Nephron progenitor cell (in vitro differentiated cells): Measurements from ENCODE around the gene CDKN2D.

ENCODE experiments used
- DNase-seq: peaks from one replicate; pipeline ENCODE4 v3.0.0; 2021
- H3K27ac Mint-ChIP-seq: 2 replicates; pipeline ENCODE4 v1.8.0; 2021; ENCODE audit warnings: mild to moderate bottlenecking, moderate library complexity, mixed read lengths
- H3K27me3 Mint-ChIP-seq: 2 replicates; pipeline ENCODE4 v1.8.0; 2021; ENCODE audit warnings: mild to moderate bottlenecking, low read depth, mixed read lengths; ENCODE audit not compliant: poor library complexity
- H3K36me3 Mint-ChIP-seq: 2 replicates; pipeline ENCODE4 v1.8.0; 2021; ENCODE audit warnings: low read depth, mixed read lengths
- H3K4me1 Mint-ChIP-seq: 2 replicates; pipeline ENCODE4 v1.8.0; 2021; ENCODE audit warnings: mixed read lengths
- H3K4me3 Mint-ChIP-seq: 2 replicates; pipeline ENCODE4 v1.8.0; 2021; ENCODE audit warnings: mild to moderate bottlenecking, moderate library complexity, mixed read lengths
- H3K9me3 Mint-ChIP-seq: 2 replicates; pipeline ENCODE4 v1.8.0; 2021; ENCODE audit warnings: mild to moderate bottlenecking, moderate library complexity, mixed read lengths
- TF ChIP-seq, protein P1 (sequence below): fragments of 200-600 bp; sonication (generic); IDR thresholded peaks from 2 replicates; pipeline ENCODE4 v1.5.0; 2021; ENCODE audit warnings: antibody characterized with exemption

Gene CDKN2D

GRCh38 chr19:10604460-10604980 lies 35.7 kb upstream of the CDKN2D start:
- H3K27me3 Mint-ChIP-seq: peaks cover 28% of the 10 kb centered on the region
- H3K4me1 Mint-ChIP-seq: peaks cover 19% of the 10 kb centered on the region
- no peaks in the 10 kb centered on the region for H3K9me3 Mint-ChIP-seq
- TF ChIP-seq, protein P1, sequence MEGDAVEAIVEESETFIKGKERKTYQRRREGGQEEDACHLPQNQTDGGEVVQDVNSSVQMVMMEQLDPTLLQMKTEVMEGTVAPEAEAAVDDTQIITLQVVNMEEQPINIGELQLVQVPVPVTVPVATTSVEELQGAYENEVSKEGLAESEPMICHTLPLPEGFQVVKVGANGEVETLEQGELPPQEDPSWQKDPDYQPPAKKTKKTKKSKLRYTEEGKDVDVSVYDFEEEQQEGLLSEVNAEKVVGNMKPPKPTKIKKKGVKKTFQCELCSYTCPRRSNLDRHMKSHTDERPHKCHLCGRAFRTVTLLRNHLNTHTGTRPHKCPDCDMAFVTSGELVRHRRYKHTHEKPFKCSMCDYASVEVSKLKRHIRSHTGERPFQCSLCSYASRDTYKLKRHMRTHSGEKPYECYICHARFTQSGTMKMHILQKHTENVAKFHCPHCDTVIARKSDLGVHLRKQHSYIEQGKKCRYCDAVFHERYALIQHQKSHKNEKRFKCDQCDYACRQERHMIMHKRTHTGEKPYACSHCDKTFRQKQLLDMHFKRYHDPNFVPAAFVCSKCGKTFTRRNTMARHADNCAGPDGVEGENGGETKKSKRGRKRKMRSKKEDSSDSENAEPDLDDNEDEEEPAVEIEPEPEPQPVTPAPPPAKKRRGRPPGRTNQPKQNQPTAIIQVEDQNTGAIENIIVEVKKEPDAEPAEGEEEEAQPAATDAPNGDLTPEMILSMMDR: no peak
- H3K27ac Mint-ChIP-seq: peak overlapping the region; percentile 91
- H3K4me3 Mint-ChIP-seq: peak overlapping the region; percentile 88
- DNase-seq: no peak
- H3K36me3 Mint-ChIP-seq: no peaks in the 10 kb centered on the region

DNA sequence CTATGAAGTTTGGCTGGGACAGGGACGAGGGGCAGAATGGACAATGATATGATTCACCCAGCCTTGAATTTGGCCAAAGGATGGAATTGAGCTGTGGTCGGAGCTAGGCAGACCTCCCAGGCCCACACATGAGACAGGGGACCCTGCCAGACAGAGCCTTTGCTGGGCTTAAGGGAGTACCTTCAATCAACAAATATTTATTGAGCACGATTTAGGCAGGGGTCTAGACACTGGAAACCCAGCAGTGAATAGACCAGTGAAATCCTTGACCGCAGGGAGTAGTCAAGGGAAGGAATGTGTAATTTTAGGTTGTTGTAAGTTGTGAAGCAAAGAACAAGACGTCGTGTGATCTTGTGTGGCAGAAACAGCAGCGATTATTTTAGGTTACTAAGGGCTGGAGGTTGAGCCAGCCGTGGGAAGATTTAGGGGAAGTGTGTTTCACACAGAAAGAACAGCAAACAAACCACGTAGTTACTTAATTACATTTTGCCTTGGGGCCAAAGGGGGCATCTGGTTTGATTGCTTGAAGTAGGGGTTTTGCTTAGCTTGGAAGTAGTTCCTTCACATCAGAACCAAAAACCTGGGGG lies 35.2 kb upstream of the CDKN2D start:
- Mint-ChIP-seq H3K27ac (peak overlapping the region; percentile 91), H3K36me3 (no peaks in the 10 kb centered on the region), H3K4me3 (peak overlapping the region; percentile 88), H3K4me1 (peaks cover 19% of the 10 kb centered on the region), H3K9me3 (no peaks in the 10 kb centered on the region), H3K27me3 (peaks cover 31% of the 10 kb centered on the region)
- no peak for DNase-seq
- TF ChIP-seq, protein P1: no peak

DNA sequence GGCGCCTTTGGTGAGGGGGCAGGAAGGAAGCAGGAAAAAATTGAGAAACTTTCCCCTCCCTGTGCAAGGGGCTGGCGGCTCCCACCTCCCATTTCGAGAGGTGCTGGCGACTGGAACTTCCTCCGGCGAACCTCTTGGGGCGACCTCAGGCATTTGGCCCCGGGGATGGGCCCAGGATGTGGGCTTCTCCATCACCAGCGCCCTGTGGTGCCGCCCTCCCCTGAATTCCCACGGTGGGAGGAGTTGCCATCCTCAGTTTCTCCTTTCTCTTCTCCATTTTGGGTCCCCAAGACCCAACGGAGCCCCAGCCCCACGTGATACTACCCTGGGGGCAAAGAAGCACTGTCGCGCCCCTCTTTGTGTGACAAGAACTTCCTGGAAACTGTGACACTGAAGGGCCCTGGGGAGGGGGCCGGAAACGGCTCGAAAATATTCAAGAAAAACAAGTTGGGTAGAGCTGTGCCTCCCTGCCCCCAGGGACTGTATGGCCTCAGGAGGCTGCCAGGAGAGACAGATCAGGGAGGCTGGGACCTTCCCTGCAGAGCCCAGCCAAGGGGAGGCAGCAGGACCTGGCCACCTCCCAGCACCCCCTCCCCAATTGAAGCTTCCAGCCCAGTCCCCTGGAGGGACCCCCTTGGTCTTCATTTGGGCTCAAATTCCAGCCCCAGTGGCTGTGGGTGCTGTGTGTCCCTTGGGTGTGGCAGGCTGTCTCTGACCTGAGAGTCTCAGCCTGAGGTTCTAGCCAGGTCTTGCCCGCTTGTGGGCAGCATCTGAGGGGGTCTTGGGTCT lies 34.5 kb upstream of the CDKN2D start:
- peak; percentile 33 for DNase-seq

GRCh38 chr19:10602330-10603083 lies 33.7 kb upstream of the CDKN2D start:
- no peaks in the 10 kb centered on the region for H3K36me3 Mint-ChIP-seq
- DNase-seq: peak; percentile 90
- H3K4me1 Mint-ChIP-seq: peaks cover 19% of the 10 kb centered on the region
- no peak overlapping the region for H3K27ac Mint-ChIP-seq
- TF ChIP-seq, protein P1: no peak
- H3K27me3 Mint-ChIP-seq: peaks cover 44% of the 10 kb centered on the region
- H3K9me3 Mint-ChIP-seq: no peaks in the 10 kb centered on the region
- peak overlapping the region; percentile 88 for H3K4me3 Mint-ChIP-seq

More for the DNA sequence above, 34.5 kb upstream of the CDKN2D start:
- Mint-ChIP-seq H3K4me1 (peaks cover 19% of the 10 kb centered on the region), H3K9me3 (no peaks in the 10 kb centered on the region), H3K27me3 (peaks cover 37% of the 10 kb centered on the region), H3K27ac (peak overlapping the region; percentile 91), H3K36me3 (no peaks in the 10 kb centered on the region), H3K4me3 (peak overlapping the region; percentile 88)
- TF ChIP-seq, protein P1: no peak

DNA sequence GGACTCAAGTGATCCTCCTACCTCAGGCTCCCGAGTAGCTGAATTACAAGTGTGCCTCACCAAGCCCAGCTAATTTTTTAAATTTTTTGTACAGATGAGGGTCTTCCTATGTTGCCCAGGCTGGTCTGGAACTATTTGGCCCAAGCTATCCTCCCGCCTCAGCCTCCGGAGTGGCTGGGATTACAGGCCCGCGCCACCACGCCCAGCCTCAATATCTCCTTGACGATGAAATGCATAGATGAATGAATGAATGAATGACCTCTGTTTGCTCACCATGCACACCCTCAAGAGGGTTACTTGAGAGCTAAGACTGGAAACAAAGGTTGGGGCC lies 33.2 kb upstream of the CDKN2D start:
- peak overlapping the region; percentile 77 for H3K4me3 Mint-ChIP-seq
- peaks cover 19% of the 10 kb centered on the region for H3K4me1 Mint-ChIP-seq
- no peaks in the 10 kb centered on the region for H3K36me3 Mint-ChIP-seq
- no peaks in the 10 kb centered on the region for H3K9me3 Mint-ChIP-seq
- peaks cover 50% of the 10 kb centered on the region for H3K27me3 Mint-ChIP-seq
- TF ChIP-seq, protein P1: no peak
- DNase-seq: no peak
- H3K27ac Mint-ChIP-seq: no peak overlapping the region
